Measurements from ENCODE around the gene REC114. TPM values are rescaled to one million over a fixed set of nuclear protein-coding genes. Genes with fewer than 3 reads are reported as not detected.
"Not testable (repeated sequence)": the region's sequence is repeated elsewhere in the genome, so short reads cannot be mapped to it uniquely, and the experiment has no call there.

Gene REC114, protein sequence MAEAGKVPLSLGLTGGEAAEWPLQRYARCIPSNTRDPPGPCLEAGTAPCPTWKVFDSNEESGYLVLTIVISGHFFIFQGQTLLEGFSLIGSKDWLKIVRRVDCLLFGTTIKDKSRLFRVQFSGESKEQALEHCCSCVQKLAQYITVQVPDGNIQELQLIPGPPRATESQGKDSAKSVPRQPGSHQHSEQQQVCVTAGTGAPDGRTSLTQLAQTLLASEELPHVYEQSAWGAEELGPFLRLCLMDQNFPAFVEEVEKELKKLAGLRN
- not detected for polyA plus RNA-seq

DNA sequence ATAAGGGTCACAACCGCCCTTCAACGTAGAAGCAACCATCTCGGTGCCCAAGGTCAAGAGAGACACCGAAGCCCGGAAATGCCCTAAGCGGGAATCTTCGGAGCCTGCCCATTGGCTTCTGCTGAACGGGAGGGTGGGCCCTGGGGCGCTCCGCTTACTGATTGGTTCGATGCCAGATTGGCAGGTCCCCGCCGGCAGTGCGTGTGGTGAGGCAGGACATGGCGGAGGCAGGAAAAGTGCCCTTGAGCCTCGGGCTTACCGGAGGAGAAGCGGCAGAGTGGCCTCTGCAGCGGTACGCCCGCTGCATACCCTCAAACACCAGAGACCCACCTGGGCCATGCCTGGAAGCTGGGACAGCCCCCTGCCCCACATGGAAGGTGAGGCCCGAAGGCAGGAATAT, at the start of gene REC114:
REC114 (plus strand) TSS at position 197 of the 400 bp plus-strand sequence; CDS start at position 219, 22 bp downstream.
- Mint-ChIP-seq H3K27me3 (ENCODE audit: low read depth in 3 of 3) (peaks cover 0 to 4% (median 2%) of the 10 kb centered on the region in 3 donors), H3K9me3 (peaks cover 0 to 5% (median under 1%) of the 10 kb centered on the region in 6 donors)

DNA sequence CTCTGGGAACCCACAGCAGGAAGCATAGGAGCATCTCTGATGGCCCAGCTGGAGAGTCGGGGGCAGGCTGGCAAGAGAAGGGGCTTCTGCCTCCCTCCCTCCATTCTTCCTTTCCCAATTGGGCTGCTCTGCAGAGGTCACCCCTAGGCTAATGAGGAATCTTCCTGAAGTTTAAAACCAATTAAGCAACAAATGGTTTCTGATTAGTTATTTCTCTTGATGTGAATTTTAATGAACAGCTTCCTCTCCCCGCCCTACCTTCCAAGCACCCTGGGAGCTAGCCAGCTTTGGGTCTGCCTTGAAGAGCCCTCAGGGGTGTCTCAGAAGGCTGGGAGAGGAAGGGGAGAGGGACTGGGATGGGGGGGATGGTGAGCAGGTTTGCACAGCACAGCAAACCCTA, 49.6 kb upstream of the REC114 start:
- Mint-ChIP-seq H3K36me3 (no peaks in the 10 kb centered on the region), H3K4me3 (no peak overlapping the region), H3K4me1 (no peaks in the 10 kb centered on the region), H3K27me3 (ENCODE audit: low read depth in 3 of 3) (peaks cover 0 to 8% (median 4%) of the 10 kb centered on the region in 3 donors), H3K9me3 (no peaks in the 10 kb centered on the region), H3K27ac (no peak overlapping the region)
- no peak for DNase-seq

More for the DNA sequence above, at the start of gene REC114:
- DNase-seq, result no peak
- Mint-ChIP-seq H3K4me3 (no peak within 1 kb of the TSS), H3K36me3 (peaks cover 0 to 5% (median 0%) of the 10 kb centered on the region in 3 donors), H3K27ac (no peak within 1 kb of the TSS), H3K4me1 (peaks cover 0 to 10% of the 10 kb centered on the region in 2 donors)

DNA sequence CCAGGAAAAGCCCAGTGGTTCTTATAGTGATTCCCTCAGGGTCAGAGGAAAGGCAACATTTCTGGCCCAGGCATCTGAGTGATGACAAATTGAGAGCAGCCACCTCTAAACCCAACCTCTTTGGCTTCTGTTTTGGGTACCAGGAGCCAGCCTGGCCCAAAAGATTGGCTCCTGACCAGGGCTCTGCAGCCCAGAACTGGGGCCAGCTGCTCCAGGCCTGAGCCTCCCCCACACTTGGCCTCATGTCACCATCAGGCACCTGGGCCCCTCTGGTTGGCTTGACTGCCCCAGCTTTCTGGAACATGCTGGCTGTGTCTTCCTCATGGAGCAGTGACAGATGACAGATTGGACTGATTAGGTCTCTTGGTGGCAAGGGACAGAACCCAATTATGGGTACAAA, 48.2 kb upstream of the REC114 start:
- Mint-ChIP-seq H3K27me3 (ENCODE audit: low read depth in 3 of 3) (peaks cover 0 to 6% (median 4%) of the 10 kb centered on the region in 3 donors), H3K4me1 (no peaks in the 10 kb centered on the region), H3K36me3 (no peaks in the 10 kb centered on the region), H3K27ac (no peak overlapping the region), H3K4me3 (no peak overlapping the region), H3K9me3 (no peaks in the 10 kb centered on the region)
- DNase-seq, result no peak

DNA sequence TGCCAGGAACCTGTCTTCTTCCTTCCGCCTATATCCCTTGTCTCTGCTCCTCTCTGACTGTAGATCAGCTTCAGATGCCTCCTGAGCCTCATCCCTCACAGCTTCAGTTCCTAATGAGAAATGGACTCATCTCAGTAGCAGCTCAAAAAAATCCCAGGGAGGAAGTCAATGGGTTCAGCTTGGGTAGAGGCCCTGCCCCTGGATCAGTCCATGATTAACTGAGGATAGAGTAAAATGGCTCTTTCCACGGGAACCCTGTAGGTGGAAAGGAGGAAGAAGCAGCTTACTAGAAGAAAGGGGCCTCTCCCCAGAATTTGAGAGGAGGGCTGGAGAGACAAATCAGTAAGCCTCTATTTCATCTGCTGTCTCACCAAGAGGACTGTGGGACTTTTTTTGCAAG, 47.3 kb upstream of the REC114 start:
- H3K27me3 Mint-ChIP-seq (ENCODE audit: low read depth in 3 of 3), result peaks cover 3 to 6% (median 4%) of the 10 kb centered on the region in 3 donors
- H3K9me3 Mint-ChIP-seq, result no peaks in the 10 kb centered on the region
- no peak for DNase-seq
- no peak overlapping the region for H3K4me3 Mint-ChIP-seq
- H3K36me3 Mint-ChIP-seq, result no peaks in the 10 kb centered on the region
- H3K4me1 Mint-ChIP-seq, result no peaks in the 10 kb centered on the region
- H3K27ac Mint-ChIP-seq, result peak overlapping the region in 1 of 6 donors; percentile 28

DNA sequence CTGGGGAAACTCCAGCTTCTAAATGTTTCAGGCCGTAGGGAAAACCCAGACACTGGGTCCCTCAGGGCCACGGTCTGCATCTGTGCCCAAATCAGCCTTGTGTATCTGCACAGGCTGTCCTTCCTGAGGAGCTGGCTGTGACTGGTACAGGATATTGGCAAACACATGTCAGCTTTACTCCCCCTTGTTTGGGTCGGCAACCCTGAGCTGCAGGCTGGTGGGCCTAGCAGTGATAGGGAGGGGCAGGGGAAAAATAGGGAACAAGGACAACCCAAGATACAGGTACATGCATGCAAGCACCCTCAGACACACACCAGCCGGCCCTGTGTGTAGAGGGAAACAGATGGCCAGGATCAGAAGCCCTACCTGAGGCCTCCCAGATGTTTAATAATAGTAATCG, 45.5 kb upstream of the REC114 start:
- Mint-ChIP-seq H3K36me3 (no peaks in the 10 kb centered on the region), H3K4me3 (no peak overlapping the region), H3K9me3 (no peaks in the 10 kb centered on the region), H3K27me3 (ENCODE audit: low read depth in 3 of 3) (peaks cover 3 to 6% (median 4%) of the 10 kb centered on the region in 3 donors), H3K4me1 (no peaks in the 10 kb centered on the region), H3K27ac (no peak overlapping the region)
- no peak for DNase-seq

DNA sequence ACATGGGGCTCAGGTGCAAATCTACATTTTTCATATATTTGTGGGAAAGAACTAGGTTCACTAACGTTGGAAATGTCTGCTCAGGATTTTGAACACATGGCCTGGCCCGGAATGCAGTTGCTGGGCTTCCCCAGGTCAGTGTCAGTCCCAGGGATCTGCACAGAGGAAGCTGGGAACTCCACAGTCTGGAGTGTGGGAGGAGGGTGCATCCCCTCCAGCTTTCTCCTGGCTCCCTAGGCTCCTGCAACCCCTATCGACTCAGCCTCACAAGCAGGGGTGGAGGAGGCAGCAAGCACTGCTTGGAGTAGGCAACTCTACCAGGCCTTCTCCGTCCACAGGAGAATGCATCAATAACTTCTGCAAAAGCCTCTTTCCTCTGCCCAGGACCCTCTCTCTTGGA, 44.1 kb upstream of the REC114 start:
- H3K27me3 Mint-ChIP-seq (ENCODE audit: low read depth in 3 of 3), result peaks cover under 1 to 3% (median 2%) of the 10 kb centered on the region in 3 donors
- H3K4me3 Mint-ChIP-seq, result no peak overlapping the region
- no peak overlapping the region for H3K27ac Mint-ChIP-seq
- H3K9me3 Mint-ChIP-seq, result no peaks in the 10 kb centered on the region
- no peak for DNase-seq
- no peaks in the 10 kb centered on the region for H3K36me3 Mint-ChIP-seq
- no peaks in the 10 kb centered on the region for H3K4me1 Mint-ChIP-seq

DNA sequence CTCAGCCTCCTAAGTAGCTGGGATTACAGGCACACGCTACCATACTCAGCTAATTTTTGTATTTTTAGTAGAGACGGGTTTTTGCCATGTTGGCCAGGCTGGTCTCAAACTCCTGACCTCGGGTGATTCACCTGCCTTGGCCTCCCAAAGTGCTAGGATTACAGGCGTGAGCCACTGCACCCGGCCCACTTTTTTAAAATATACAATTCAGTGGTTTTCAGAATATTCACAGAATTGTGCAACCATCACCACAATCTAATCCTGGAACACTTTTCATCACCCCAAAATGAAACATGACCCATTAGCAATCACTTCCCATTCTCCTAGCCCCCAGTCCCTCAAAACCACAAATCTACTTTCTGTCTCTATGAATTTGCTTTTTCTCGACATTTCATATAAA, 42.7 kb upstream of the REC114 start:
- DNase-seq; H3K36me3 Mint-ChIP-seq; H3K9me3 Mint-ChIP-seq; H3K4me1 Mint-ChIP-seq; H3K27ac Mint-ChIP-seq; H3K27me3 Mint-ChIP-seq (ENCODE audit: low read depth in 3 of 3); H3K4me3 Mint-ChIP-seq: not testable (repeated sequence)

DNA sequence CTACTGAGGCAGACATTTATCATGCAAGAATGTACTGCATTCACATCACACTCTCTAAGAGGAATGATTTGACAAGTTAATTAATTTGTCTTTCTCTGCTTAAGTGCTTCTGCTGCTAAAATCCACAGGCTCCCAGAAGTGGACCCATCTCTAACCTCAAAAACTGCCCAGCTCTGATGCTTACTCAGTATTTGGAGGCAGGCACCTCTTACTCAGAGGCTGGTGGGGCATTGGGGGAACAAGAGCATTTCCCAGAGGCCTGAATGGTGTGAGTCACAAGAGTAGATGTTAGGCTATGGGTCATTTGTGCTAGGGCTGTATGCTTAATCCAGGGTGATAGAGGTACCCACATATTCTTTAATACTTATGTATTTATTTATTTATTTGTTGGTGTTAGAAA, 39.8 kb upstream of the REC114 start:
- no peaks in the 10 kb centered on the region for H3K9me3 Mint-ChIP-seq
- DNase-seq, result no peak
- no peaks in the 10 kb centered on the region for H3K4me1 Mint-ChIP-seq
- H3K4me3 Mint-ChIP-seq, result no peak overlapping the region
- H3K27ac Mint-ChIP-seq, result no peak overlapping the region
- peaks cover 2 to 8% (median 3%) of the 10 kb centered on the region in 3 donors for H3K27me3 Mint-ChIP-seq (ENCODE audit: low read depth in 3 of 3)
- H3K36me3 Mint-ChIP-seq, result no peaks in the 10 kb centered on the region

DNA sequence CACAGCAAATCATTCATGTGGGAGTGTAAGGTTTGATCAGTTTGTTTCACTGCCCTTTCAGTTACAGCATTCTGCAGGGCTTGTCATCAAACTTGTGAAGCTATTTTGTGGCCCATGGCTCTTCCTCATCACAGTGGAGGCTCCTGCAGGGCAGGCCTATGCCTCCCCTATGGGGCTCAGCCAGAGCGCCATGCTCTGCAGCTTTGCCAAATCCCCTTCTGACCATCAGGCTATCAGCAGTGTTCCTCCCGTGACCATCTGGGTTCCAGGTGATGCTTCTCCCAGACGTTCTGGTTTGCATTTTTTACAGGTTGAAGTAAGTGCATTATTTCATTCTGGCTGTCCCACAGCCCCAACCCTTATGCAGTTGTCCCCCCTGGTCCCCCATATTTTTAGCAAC, 28.1 kb upstream of the REC114 start:
- no peaks in the 10 kb centered on the region for H3K9me3 Mint-ChIP-seq
- no peak overlapping the region for H3K4me3 Mint-ChIP-seq
- H3K36me3 Mint-ChIP-seq, result no peaks in the 10 kb centered on the region
- H3K27me3 Mint-ChIP-seq (ENCODE audit: low read depth in 3 of 3), result peaks cover 0 to 8% (median 2%) of the 10 kb centered on the region in 3 donors
- no peak overlapping the region for H3K27ac Mint-ChIP-seq
- no peak for DNase-seq
- no peaks in the 10 kb centered on the region for H3K4me1 Mint-ChIP-seq

DNA sequence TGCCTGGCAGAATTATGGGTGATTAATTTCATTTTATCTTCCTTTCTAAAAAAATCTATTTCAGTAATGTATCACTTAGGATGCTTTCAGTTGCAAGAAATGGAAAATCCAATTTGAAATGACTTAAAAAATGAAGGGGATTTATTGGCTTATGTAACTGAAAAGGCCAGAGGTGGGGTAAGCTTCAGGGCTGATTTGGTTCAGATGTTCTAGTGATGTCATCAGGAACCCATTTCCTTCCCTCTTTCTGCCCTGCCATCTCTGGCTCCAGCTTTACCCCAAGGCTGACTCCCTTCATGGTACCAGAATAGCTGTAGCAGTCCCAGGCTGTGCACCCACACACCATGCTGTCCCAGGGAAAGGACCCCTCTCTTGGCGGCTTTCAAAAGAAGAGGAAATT, 18.5 kb upstream of the REC114 start:
- no peak for DNase-seq
- H3K27me3 Mint-ChIP-seq (ENCODE audit: low read depth in 3 of 3), result peaks cover 5 to 7% (median 5%) of the 10 kb centered on the region in 3 donors
- H3K27ac Mint-ChIP-seq, result no peak overlapping the region
- no peak overlapping the region for H3K4me3 Mint-ChIP-seq
- H3K4me1 Mint-ChIP-seq, result no peaks in the 10 kb centered on the region
- no peaks in the 10 kb centered on the region for H3K36me3 Mint-ChIP-seq
- H3K9me3 Mint-ChIP-seq, result peaks cover 0 to 2% (median 0%) of the 10 kb centered on the region in 6 donors

DNA sequence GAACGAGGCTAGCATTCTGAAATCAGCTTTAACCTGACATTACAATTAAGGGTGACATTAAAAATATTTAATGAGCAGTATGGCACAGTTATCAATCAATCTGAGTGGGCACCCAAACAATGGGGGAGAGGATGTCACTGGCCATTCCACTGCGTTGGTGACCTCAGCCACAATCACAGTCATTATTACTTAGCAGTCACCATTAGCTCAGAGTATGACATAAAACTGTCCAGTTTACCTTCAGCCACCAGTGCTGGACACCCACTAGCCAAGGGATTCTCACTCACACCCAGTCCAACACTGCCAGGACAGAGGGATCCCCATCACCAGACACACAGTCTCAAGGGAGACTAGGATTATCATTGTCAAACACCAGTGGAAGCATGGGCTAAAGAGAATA, 17.5 kb upstream of the REC114 start:
- Mint-ChIP-seq H3K4me1 (no peaks in the 10 kb centered on the region), H3K27ac (no peak overlapping the region), H3K9me3 (peaks cover 0 to 2% (median 0%) of the 10 kb centered on the region in 6 donors), H3K36me3 (no peaks in the 10 kb centered on the region), H3K4me3 (no peak overlapping the region), H3K27me3 (ENCODE audit: low read depth in 3 of 3) (peaks cover 5 to 8% (median 5%) of the 10 kb centered on the region in 3 donors)
- DNase-seq, result no peak

DNA sequence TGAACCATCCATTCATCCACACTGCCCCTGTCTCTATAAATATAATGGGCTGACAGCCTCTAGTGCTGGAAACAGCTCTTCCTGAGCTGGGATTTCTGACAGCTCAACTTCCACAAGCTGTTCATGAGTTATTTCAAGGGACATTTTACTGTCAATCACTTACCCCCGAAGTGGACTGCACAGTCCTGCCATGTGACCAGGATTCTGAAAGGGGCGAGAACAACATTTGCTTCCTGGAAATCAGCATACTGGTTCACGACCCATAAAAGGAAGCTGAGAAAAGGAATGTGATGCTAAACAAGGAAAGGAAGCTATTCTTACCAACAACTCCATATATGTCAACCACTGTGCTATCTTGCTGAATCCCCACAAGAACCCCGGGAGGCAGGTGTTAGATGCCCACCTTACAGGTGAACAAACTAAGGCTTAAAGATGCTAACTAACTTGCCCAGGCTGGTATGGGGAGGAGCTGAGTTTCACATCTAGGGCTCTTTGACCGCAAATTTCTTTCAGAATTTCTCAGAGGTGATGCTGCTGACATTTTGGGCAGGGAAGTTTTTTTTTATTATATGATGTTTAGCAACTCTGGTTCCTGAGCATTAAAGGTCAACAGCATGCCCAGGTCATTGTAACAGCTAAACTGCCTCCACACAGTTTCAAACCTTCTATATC, 16.5 kb upstream of the REC114 start:
- no peak overlapping the region for H3K27ac Mint-ChIP-seq
- no peak for DNase-seq
- peaks cover 5 to 10% (median 5%) of the 10 kb centered on the region in 3 donors for H3K27me3 Mint-ChIP-seq (ENCODE audit: low read depth in 3 of 3)
- H3K4me3 Mint-ChIP-seq, result no peak overlapping the region
- no peaks in the 10 kb centered on the region for H3K4me1 Mint-ChIP-seq
- no peaks in the 10 kb centered on the region for H3K36me3 Mint-ChIP-seq
- no peaks in the 10 kb centered on the region for H3K9me3 Mint-ChIP-seq

DNA sequence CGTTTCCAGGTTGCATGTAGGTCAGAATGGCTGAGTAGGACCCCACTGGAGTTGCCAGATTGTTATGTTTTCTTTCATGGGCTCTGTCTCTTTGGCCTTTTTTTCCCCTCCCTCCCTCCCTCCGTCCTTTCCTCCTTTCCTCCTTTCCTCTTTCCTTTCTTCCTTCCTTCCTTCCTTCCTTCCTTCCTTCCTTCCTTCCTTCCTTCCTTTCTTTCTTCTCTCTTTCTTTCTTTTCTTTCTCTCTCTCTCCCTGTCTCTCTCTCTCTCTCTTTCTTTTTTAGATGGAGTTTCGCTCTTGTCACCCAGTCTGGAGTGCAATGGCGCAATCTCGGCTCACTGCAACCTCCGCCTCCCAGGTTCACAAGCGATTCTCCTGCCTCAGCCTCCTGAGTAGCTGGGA, 11.6 kb upstream of the REC114 start:
- H3K36me3 Mint-ChIP-seq, H3K9me3 Mint-ChIP-seq, H3K4me1 Mint-ChIP-seq, H3K27ac Mint-ChIP-seq, DNase-seq, H3K4me3 Mint-ChIP-seq: not testable (repeated sequence)
- H3K27me3 Mint-ChIP-seq (ENCODE audit: low read depth in 3 of 3), result peaks cover 3 to 15% (median 3%) of the 10 kb centered on the region in 3 donors

DNA sequence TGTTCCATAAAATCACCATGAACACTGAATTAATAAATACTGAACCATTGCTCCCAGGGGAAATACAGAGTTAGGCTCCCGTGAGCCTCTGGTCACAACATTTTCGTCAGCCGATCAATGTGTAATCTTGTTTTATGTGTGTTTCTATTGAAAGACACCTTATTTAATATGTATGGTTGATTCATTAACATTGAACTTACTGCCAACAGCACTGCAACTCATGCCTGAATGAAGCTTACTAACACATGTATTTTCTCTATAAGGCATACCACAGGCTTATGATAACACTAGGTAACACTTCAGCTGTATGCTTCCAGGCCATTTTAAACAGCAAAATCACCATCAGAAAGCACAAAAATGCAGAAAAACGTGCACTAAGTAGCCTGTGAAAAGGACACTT, 9.1 kb upstream of the REC114 start:
- Mint-ChIP-seq H3K27me3 (ENCODE audit: low read depth in 3 of 3) (peaks cover 3 to 14% (median 3%) of the 10 kb centered on the region in 3 donors), H3K36me3 (no peaks in the 10 kb centered on the region), H3K27ac (no peak overlapping the region), H3K9me3 (no peaks in the 10 kb centered on the region), H3K4me3 (no peak overlapping the region), H3K4me1 (no peaks in the 10 kb centered on the region)
- no peak for DNase-seq

Measured in immature natural killer cell (primary cell).